ENCODE results near the gene NEK9.

NEK9 gene

GRCh38 chr14:75059642-75060041, 67.2 kb downstream of the NEK9 start:
- Histone ChIP-seq H3K36me3 (no peaks in the 10 kb centered on the region), H3K27ac (no peak overlapping the region), H3K4me1 (ENCODE audit: control insufficient read depth in 1 of 2, insufficient read depth in 1 of 2, low read depth in 1 of 2, low read length in 1 of 2) (peaks cover 12 to 13% of the 10 kb centered on the region in 2 experiments), H3K4me3 (ENCODE audit: low read depth in 1 of 2, low read length in 1 of 2) (no peak overlapping the region), H3K27me3 (no peaks in the 10 kb centered on the region), H3K9me3 (no peaks in the 10 kb centered on the region)
- TF ChIP-seq CTCF (IDR thresholded peaks at IDR 0.05) = no peak

- peaks cover 28% of the 10 kb centered on the region for H3K27me3 ChIP-seq
- H3K9me3 ChIP-seq = no peaks in the 10 kb centered on the region
- TF ChIP-seq CTCF (IDR thresholded peaks at IDR 0.05) = no peak
- H3K27ac ChIP-seq = no peak overlapping the region
- no peak overlapping the region for H3K4me3 ChIP-seq (ENCODE audit: low read depth in 1 of 2, low read length in 1 of 2)
- no peaks in the 10 kb centered on the region for H3K36me3 ChIP-seq
- peaks cover 8 to 14% of the 10 kb centered on the region in 2 experiments for H3K4me1 ChIP-seq (ENCODE audit: control insufficient read depth in 1 of 2, insufficient read depth in 1 of 2, low read depth in 1 of 2, low read length in 1 of 2)
Observed at GRCh38 chr14:75054421-75054820, 72.4 kb downstream of the NEK9 start.

DNA sequence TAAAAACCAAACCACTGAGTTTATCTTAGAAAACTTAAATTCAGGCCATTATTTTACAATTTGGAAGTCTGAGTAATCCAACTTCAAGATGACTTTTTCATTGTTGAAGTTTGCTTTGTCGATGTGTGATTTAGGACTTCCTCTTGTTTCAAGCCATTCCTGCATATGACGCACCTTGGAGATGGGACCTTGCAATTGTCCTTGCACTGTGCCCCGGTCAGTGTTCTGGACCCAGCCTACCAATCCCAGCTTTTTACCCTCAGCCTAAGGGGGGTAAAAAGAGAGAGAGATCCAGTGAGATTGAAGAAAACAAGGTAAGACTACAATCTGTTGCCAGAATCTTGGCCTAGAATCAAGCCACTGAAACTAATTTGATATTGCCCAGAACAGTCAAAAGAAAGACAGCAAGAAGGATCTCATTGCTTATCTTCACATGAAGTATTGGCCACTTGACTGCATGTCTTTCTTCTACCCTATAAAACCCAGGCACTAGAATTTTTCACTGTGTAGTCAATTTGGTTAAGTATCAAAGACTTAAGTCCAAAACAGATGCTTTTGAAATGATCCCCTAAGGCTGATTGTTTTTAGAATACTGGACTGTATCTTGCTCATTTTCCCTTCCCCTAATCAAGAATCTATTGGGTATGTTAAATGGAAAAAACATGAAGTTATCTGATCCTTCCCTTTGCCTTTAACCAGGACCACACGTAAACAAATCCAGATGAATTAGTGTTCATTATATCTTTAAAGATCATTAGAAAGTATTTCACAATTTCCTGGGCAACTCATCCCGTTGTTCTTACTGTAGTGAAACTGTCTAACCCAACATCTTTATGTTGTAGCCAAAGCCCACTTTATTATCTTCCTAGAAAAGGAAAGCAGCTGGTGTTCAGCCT, 73.2 kb downstream of the NEK9 start:
- no peak overlapping the region for H3K27ac ChIP-seq
- H3K36me3 ChIP-seq = no peaks in the 10 kb centered on the region
- peaks cover 8 to 15% of the 10 kb centered on the region in 2 experiments for H3K4me1 ChIP-seq (ENCODE audit: control insufficient read depth in 1 of 2, insufficient read depth in 1 of 2, low read depth in 1 of 2, low read length in 1 of 2)
- no peak for TF ChIP-seq CTCF (IDR thresholded peaks at IDR 0.05)
- H3K27me3 ChIP-seq = peaks cover 36% of the 10 kb centered on the region
- H3K4me3 ChIP-seq (ENCODE audit: low read depth in 1 of 2, low read length in 1 of 2) = no peak overlapping the region
- no peaks in the 10 kb centered on the region for H3K9me3 ChIP-seq

GRCh38 chr14:75051556-75051899, 75.3 kb downstream of the NEK9 start:
- no peak for TF ChIP-seq CTCF (IDR thresholded peaks at IDR 0.05)
- Histone ChIP-seq H3K27ac (no peak overlapping the region), H3K4me3 (ENCODE audit: low read depth in 1 of 2, low read length in 1 of 2) (peak overlapping the region; percentile 64 to 71), H3K9me3 (no peaks in the 10 kb centered on the region), H3K36me3 (no peaks in the 10 kb centered on the region), H3K27me3 (peaks cover 57% of the 10 kb centered on the region), H3K4me1 (ENCODE audit: control insufficient read depth in 1 of 2, insufficient read depth in 1 of 2, low read depth in 1 of 2, low read length in 1 of 2) (peaks cover 8 to 15% of the 10 kb centered on the region in 2 experiments)

DNA sequence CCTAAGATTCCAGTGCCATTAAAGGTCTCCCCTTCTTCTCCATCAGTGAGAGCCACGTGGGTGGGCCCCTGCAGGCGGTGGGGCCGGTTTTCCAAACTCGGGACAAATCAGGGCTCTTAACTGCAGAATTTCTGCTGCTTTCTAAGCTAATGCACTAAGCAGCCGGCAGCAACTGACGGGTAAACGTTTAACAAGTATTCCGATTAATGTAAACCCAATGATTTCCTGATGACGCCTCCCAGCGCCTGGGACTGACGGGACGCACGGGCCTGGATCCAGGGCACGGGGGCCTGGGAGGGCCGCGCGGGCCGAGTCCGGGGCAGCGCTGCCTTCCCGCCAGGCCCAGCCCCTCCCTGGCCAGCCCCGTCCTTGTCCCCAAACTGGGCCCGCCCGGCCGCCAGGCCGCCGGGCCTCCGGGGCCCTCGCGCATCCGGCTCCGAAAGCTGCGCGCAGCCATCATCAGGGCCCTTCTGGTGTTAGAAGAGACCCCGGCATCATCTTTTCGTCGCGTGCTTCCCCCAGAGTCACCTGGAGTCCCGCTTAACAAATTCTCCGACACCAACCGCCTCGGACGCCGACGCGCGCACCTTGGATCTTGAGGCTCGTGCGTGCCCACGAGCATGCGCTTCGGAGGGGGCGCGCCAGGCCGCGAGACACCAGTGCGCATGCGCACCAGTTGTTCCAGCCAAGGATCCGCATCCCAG, 75.8 kb downstream of the NEK9 start, which contains the start of gene MLH3:
Gene MLH3 (minus strand): TSS at position 616 of the 704 bp plus-strand sequence. CDS start 1,812 bp downstream, outside the sequence.
- no peaks in the 10 kb centered on the region for H3K9me3 ChIP-seq
- H3K27me3 ChIP-seq = peaks cover 62% of the 10 kb centered on the region
- no peak within 1 kb of the TSS for H3K27ac ChIP-seq
- H3K4me3 ChIP-seq (ENCODE audit: low read depth in 1 of 2, low read length in 1 of 2) = peak within 1 kb of the TSS; percentile 64 to 71
- peaks cover 8 to 15% of the 10 kb centered on the region in 2 experiments for H3K4me1 ChIP-seq (ENCODE audit: control insufficient read depth in 1 of 2, insufficient read depth in 1 of 2, low read depth in 1 of 2, low read length in 1 of 2)
- H3K36me3 ChIP-seq = no peaks in the 10 kb centered on the region
- TF ChIP-seq CTCF (IDR thresholded peaks at IDR 0.05) = no peak

Measured in neutrophil (primary cell).